H1 (cell line): Measurements from ENCODE around the gene USP35. TPM values are rescaled to one million over a fixed set of nuclear protein-coding genes. Genes with fewer than 3 reads are reported as not detected.

ENCODE experiments used
- CTCF ChIA-PET: fragments of 300-600 bp; sonication (Branson Sonifier 250); formaldehyde crosslinking; loops from one replicate; lab custom pipeline; 2021; ENCODE audit not compliant: partially characterized antibody; lab: Charles Lee
- POLR2A ChIA-PET: fragments of 300-600 bp; sonication (Branson Sonifier 250); formaldehyde crosslinking; loops from one replicate; lab custom pipeline; 2021; ENCODE audit warnings: inconsistent platforms; ENCODE audit not compliant: partially characterized antibody; lab: Charles Lee
- DNase-seq, 2 experiments: peaks; one replicate each; pipeline versions ENCODE4 v3.0.0 to v3.0.0-alpha.2; 2010 to 2022; ENCODE audit warnings: low spot score in 2 of 2, low read depth in 1 of 2, mixed read lengths in 1 of 2
- FAIRE-seq: peaks from 2 replicates; lab custom pipeline; 2011; peaks lifted over from hg19 to GRCh38; lab: Jason Lieb, UNC
- H2AFZ ChIP-seq: 2 replicates; pipeline ENCODE4 v1.8.1; 2012; ENCODE audit warnings: low read length, inconsistent platforms
- H2AK5ac ChIP-seq: 2 replicates; pipeline ENCODE4 v1.6.1; 2013; ENCODE audit warnings: low read depth, low read length
- H2BK120ac ChIP-seq: replicated peaks from 2 replicates; pipeline ENCODE3; 2013; ENCODE audit warnings: low read depth, low read length, inconsistent platforms
- H2BK12ac ChIP-seq: 2 replicates; pipeline ENCODE4 v1.6.1; 2013; ENCODE audit warnings: low read depth, low read length
- H2BK15ac ChIP-seq: 2 replicates; pipeline ENCODE4 v1.6.1; 2013; ENCODE audit warnings: low read length
- H2BK20ac ChIP-seq: 2 replicates; pipeline ENCODE4 v1.6.1; 2013; ENCODE audit warnings: low read length
- H2BK5ac ChIP-seq: 2 replicates; pipeline ENCODE4 v1.6.1; 2013; ENCODE audit warnings: low read depth, low read length
- H3K14ac ChIP-seq: 2 replicates; pipeline ENCODE4 v1.6.1; 2013; ENCODE audit warnings: inconsistent platforms; ENCODE audit not compliant: insufficient read length
- H3K18ac ChIP-seq: 2 replicates; pipeline ENCODE4 v1.6.1; 2013; ENCODE audit warnings: low read length; ENCODE audit errors: extremely low read depth
- H3K23ac ChIP-seq: 2 replicates; pipeline ENCODE4 v1.6.1; 2013; ENCODE audit warnings: inconsistent platforms; ENCODE audit not compliant: insufficient read length
- H3K23me2 ChIP-seq: 2 replicates; pipeline ENCODE4 v1.6.1; 2013; ENCODE audit warnings: low read depth, low read length
- H3K27ac ChIP-seq: 2 replicates; pipeline ENCODE4 v1.6.1; 2011; ENCODE audit warnings: low read depth, low read length, inconsistent platforms
- H3K27me3 ChIP-seq, 4 experiments: replicated peaks in 1 of 4; 1 replicate in 1 of 4; 2 replicates in 3 of 4; pipeline versions ENCODE4 v1.6.1 to v1.8.1; 2011 to 2013; ENCODE audit warnings: low read length in 3 of 4, mild to moderate bottlenecking in 3 of 4, inconsistent platforms in 2 of 4, mixed read lengths in 2 of 4, moderate library complexity in 1 of 4; ENCODE audit not compliant: control insufficient read depth in 3 of 4, insufficient read depth in 3 of 4; ENCODE audit errors: extremely low read depth in 1 of 4
- H3K36me3 ChIP-seq, 4 experiments: 2 replicates each; pipeline versions ENCODE4 v1.6.1 to v1.8.1; 2011 to 2013; ENCODE audit warnings: mild to moderate bottlenecking in 4 of 4, low read length in 3 of 4, moderate library complexity in 2 of 4, control low read depth in 1 of 4, inconsistent platforms in 1 of 4; ENCODE audit not compliant: insufficient read depth in 4 of 4, control insufficient read depth in 2 of 4
- H3K4ac ChIP-seq: replicated peaks from 2 replicates; pipeline ENCODE3; 2013; ENCODE audit warnings: low read length, low read depth, mixed read lengths, inconsistent platforms; ENCODE audit not compliant: insufficient read length
- H3K4me1 ChIP-seq, 4 experiments: replicated peaks in 1 of 4; 1 replicate in 1 of 4; 2 replicates in 3 of 4; pipeline versions ENCODE4 v1.6.1 to v1.8.1; 2011 to 2013; ENCODE audit warnings: low read length in 3 of 4, inconsistent platforms in 2 of 4, mixed read lengths in 1 of 4; ENCODE audit not compliant: insufficient read depth in 4 of 4, control insufficient read depth in 3 of 4
- H3K4me2 ChIP-seq, 2 experiments: 2 replicates each; pipeline versions ENCODE4 v1.6.1 to v1.8.1; 2011 to 2013; ENCODE audit warnings: low read depth in 2 of 2, low read length in 2 of 2, control low read depth in 1 of 2, inconsistent platforms in 1 of 2, mild to moderate bottlenecking in 1 of 2; ENCODE audit not compliant: insufficient read depth in 1 of 2
- H3K4me3 ChIP-seq, 4 experiments: fragments of 200-600, 300-600 bp in 1 of 4; sonication (generic), shearing (Covaris generic), sonication (Bioruptor Twin) in 1 of 4; 2 replicates each; pipeline versions ENCODE4 v1.5.1 to v1.8.1; 2011 to 2016; ENCODE audit warnings: low read length in 4 of 4, low read depth in 3 of 4, control low read depth in 2 of 4, inconsistent platforms in 2 of 4, mild to moderate bottlenecking in 2 of 4, mixed read lengths in 1 of 4, moderate library complexity in 1 of 4; ENCODE audit not compliant: insufficient read depth in 2 of 4; ENCODE audit errors: extremely low read depth in 1 of 4
- H3K56ac ChIP-seq: replicated peaks from 2 replicates; pipeline ENCODE3; 2013; ENCODE audit warnings: low read depth, mild to moderate bottlenecking, mixed read lengths, low read length, inconsistent platforms; ENCODE audit not compliant: insufficient read length
- H3K79me1 ChIP-seq: 2 replicates; pipeline ENCODE4 v1.6.1; 2013; ENCODE audit warnings: low read depth, low read length, control low read depth
- H3K79me2 ChIP-seq, 2 experiments: 2 replicates each; pipeline versions ENCODE4 v1.6.1 to v1.8.1; 2012 to 2013; ENCODE audit warnings: low read length in 2 of 2, mild to moderate bottlenecking in 2 of 2, inconsistent platforms in 1 of 2; ENCODE audit not compliant: insufficient read depth in 2 of 2, control insufficient read depth in 1 of 2
- H3K9ac ChIP-seq, 4 experiments: replicated peaks in 1 of 4; 1 replicate in 1 of 4; 2 replicates in 3 of 4; pipeline versions ENCODE4 v1.6.1 to v1.8.1; 2011 to 2013; ENCODE audit warnings: low read depth in 3 of 4, low read length in 3 of 4, control low read depth in 2 of 4, mild to moderate bottlenecking in 2 of 4, moderate library complexity in 2 of 4, inconsistent platforms in 1 of 4; ENCODE audit errors: extremely low read depth in 1 of 4
- H3K9me3 ChIP-seq, 2 experiments: 2 replicates each; pipeline versions ENCODE4 v1.6.1 to v1.8.1; 2012 to 2013; ENCODE audit warnings: mild to moderate bottlenecking in 2 of 2, moderate library complexity in 2 of 2, control low read depth in 1 of 2, inconsistent platforms in 1 of 2, low read depth in 1 of 2, low read length in 1 of 2, mixed read lengths in 1 of 2; ENCODE audit not compliant: insufficient read depth in 2 of 2
- H4K20me1 ChIP-seq, 2 experiments: replicated peaks in 1 of 2; 2 replicates each; pipeline versions ENCODE3 to v1.8.1; 2011 to 2013; ENCODE audit warnings: inconsistent platforms in 2 of 2, low read length in 2 of 2, mild to moderate bottlenecking in 1 of 2; ENCODE audit not compliant: insufficient read depth in 2 of 2, control insufficient read depth in 1 of 2
- H4K5ac ChIP-seq: 2 replicates; pipeline ENCODE4 v1.6.1; 2013; ENCODE audit warnings: low read length, low read depth, mixed read lengths, inconsistent platforms; ENCODE audit not compliant: insufficient read length
- H4K8ac ChIP-seq: 2 replicates; pipeline ENCODE4 v1.8.0; 2013; ENCODE audit warnings: mild to moderate bottlenecking, moderate library complexity, low read length, inconsistent platforms; ENCODE audit not compliant: insufficient read depth; ENCODE audit errors: extremely low read depth
- H4K91ac ChIP-seq: replicated peaks from 2 replicates; pipeline ENCODE3; 2013; ENCODE audit warnings: low read length, mixed read lengths, inconsistent platforms; ENCODE audit not compliant: insufficient read length
- BACH1 ChIP-seq: IDR thresholded peaks from 2 replicates; pipeline ENCODE4 v1.6.1; 2012; ENCODE audit warnings: low read length, improper control_type of control experiment
- CTBP2 ChIP-seq: IDR thresholded peaks from 2 replicates; pipeline ENCODE4 v1.7.0; 2011; ENCODE audit warnings: borderline replicate concordance, mild to moderate bottlenecking, moderate library complexity, mixed read lengths, low read length; ENCODE audit not compliant: insufficient read depth, insufficient read length
- EGR1 ChIP-seq: IDR thresholded peaks from 2 replicates; pipeline ENCODE4 v1.6.1; 2011; ENCODE audit warnings: low read depth, low read length, borderline replicate concordance
- EP300 ChIP-seq, 2 experiments: IDR thresholded peaks; 1 replicate in 1 of 2; 2 replicates in 1 of 2; pipeline ENCODE4 v1.6.1; 2011 to 2012; ENCODE audit warnings: low read depth in 2 of 2, low read length in 2 of 2, mild to moderate bottlenecking in 2 of 2, borderline replicate concordance in 1 of 2, inconsistent platforms in 1 of 2, moderate library complexity in 1 of 2
- EZH2 ChIP-seq: fragments of 200-600 bp; sonication (generic); IDR thresholded peaks from 2 replicates; pipeline ENCODE4 v1.7.1; 2012; ENCODE audit warnings: low read depth, mild to moderate bottlenecking, moderate library complexity, low read length, inconsistent platforms; ENCODE audit not compliant: severe bottlenecking
- JUND ChIP-seq: IDR thresholded peaks from 2 replicates; pipeline ENCODE4 v1.6.1; 2011; ENCODE audit warnings: mild to moderate bottlenecking, improper control_type of control experiment, low read length
- KDM1A ChIP-seq: fragments of 200-600, 300-600 bp; sonication (generic); IDR thresholded peaks from 2 replicates; pipeline ENCODE4 v1.7.1; 2016; ENCODE audit warnings: mild to moderate bottlenecking, low read length, borderline replicate concordance
- MAFK ChIP-seq: IDR thresholded peaks from 2 replicates; pipeline ENCODE4 v1.6.1; 2012; ENCODE audit warnings: low read depth, mild to moderate bottlenecking, improper control_type of control experiment, low read length
- RBBP5 ChIP-seq: IDR thresholded peaks from 2 replicates; pipeline ENCODE4 v1.7.1; 2012; ENCODE audit warnings: low read depth, mild to moderate bottlenecking, inconsistent platforms, low read length, moderate library complexity, borderline replicate concordance
- RXRA ChIP-seq: IDR thresholded peaks from 2 replicates; pipeline ENCODE4 v1.6.1; 2011; ENCODE audit warnings: low read depth, mild to moderate bottlenecking, low read length, moderate library complexity; ENCODE audit not compliant: insufficient read depth
- SIN3A ChIP-seq, 2 experiments: IDR thresholded peaks in 1 of 2; conservative IDR thresholded peaks in 1 of 2; 2 replicates each; pipeline ENCODE4 v1.6.1; 2011 to 2012; ENCODE audit warnings: low read length in 2 of 2, improper control_type of control experiment in 1 of 2, low read depth in 1 of 2, mild to moderate bottlenecking in 1 of 2
- TCF12 ChIP-seq: IDR thresholded peaks from 2 replicates; pipeline ENCODE4 v1.6.1; 2011; ENCODE audit warnings: low read depth, mild to moderate bottlenecking, low read length
- ZNF274 ChIP-seq: IDR thresholded peaks from 2 replicates; pipeline ENCODE4 v1.7.0; 2012; ENCODE audit warnings: low read length, borderline replicate concordance; ENCODE audit errors: extremely low read depth
- WGBS, 2 experiments: shearing (Covaris generic) in 1 of 2; methylation state at CpG; one replicate each; pipeline versions ENCODE4 v1.1.6 to v1.1.7; 2013 to 2015; ENCODE audit warnings: low lambda C conversion rate in 2 of 2, mixed read lengths in 2 of 2, inconsistent platforms in 1 of 2, low coverage in 1 of 2, missing lambda C conversion rate in 1 of 2; ENCODE audit not compliant: insufficient replicate concordance in 2 of 2, insufficient coverage in 1 of 2, insufficient read length in 1 of 2; ENCODE audit errors: extremely low coverage in 1 of 2, missing lambda C conversion rate in 1 of 2; 5-methylcytosine and 5-hydroxymethylcytosine counted together
- polyA plus RNA-seq, 7 experiments: library from polyadenylated mRNA; depleted of rRNA in 3 of 7; stranded (reverse) in 5 of 7; unstranded in 2 of 7; fragments of >200 nt in 5 of 7; fragments of 200-250 nt in 2 of 7; gene quantifications; 1 replicate in 5 of 7; 2 replicates in 1 of 7; 4 replicates in 1 of 7; pipeline versions ENCODE4 v1.2.1 to v1.2.3, GENCODE V29; 2011 to 2013; ENCODE audit warnings: missing spikeins in 2 of 7, mixed read lengths in 2 of 7
- total RNA-seq: library from RNA; stranded (reverse); fragmentation: NEBNext Ultra II Directional; extraction: Animal tissue kit (Norgen Biotek cat#: 25700); gene quantifications from 2 replicates; pipeline ENCODE4 v1.2.1, GENCODE V29; 2021

Gene USP35
- total and polyA plus RNA-seq, 2 of the 8 experiments (the other 6 are each of a cell fraction or from before 2014, with no cell fraction given) = 4.6 to 6.8 TPM

DNA sequence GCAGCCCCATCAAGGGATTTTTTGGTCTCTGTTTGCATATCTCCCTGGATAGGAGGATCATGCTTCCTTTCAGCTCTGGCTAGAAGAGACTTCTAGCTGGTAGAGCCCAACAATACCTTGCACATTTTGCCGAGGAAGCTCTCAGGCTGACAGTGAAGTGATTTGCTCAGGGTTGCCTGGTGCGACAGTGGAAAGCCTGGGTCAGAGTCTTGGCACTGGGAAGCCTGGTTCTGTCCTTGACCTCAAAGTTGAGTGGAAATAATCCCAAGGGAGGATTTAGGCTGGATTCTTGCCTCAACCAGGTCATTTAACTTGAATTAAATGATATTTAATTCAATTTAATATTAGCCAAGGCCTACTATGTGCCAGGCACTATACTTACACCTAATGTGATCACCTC, 24.9 kb upstream of the USP35 start:
- Histone ChIP-seq H3K9me3 (no peaks in the 10 kb centered on the region), H3K79me1 (no peaks in the 10 kb centered on the region), H3K14ac (no peak overlapping the region), H3K56ac (no peak overlapping the region), H2BK5ac (no peak overlapping the region), H3K79me2 (no peaks in the 10 kb centered on the region), H3K9ac (no peak overlapping the region), H4K91ac (no peak overlapping the region), H3K4me3 (no peak overlapping the region), H4K20me1 (no peaks in the 10 kb centered on the region), H3K4me1 (no peaks in the 10 kb centered on the region), H3K18ac (no peak overlapping the region), H3K27ac (no peak overlapping the region), H2BK12ac (no peak overlapping the region), H2BK20ac (no peak overlapping the region), H4K5ac (no peak overlapping the region), H2BK120ac (no peak overlapping the region), H3K23me2 (no peaks in the 10 kb centered on the region), H3K27me3 (no peaks in the 10 kb centered on the region), H2AFZ (no peak overlapping the region), H3K23ac (no peak overlapping the region), H3K4me2 (no peak overlapping the region), H2BK15ac (no peak overlapping the region), H3K4ac (no peak overlapping the region), H2AK5ac (no peak overlapping the region), H3K36me3 (no peaks in the 10 kb centered on the region), H4K8ac (no peak overlapping the region)
- no peak for DNase-seq
- no peak for FAIRE-seq
- ChIA-PET POLR2A (no interaction called here), CTCF (interaction anchor here (0.9 kb wide), 1 partner anchor 11 kb away, joined by 5 read pairs; no protein-coding TSS in a partner anchor)
- 91% methylated on average over 2 of the region's 2 CpGs; no CpG with 5 or more reads in 1 of the 2 experiments for WGBS, 2 experiments
- no peak for TF ChIP-seq KDM1A
- TF ChIP-seq RBBP5 = no peak
- TF ChIP-seq EP300 (IDR thresholded peaks at IDR 0.05; ENCODE audit: borderline replicate concordance in 1 of 2, low read depth in 2 of 2, low read length in 2 of 2) = no peak
- TF ChIP-seq MAFK = no peak
- no peak for TF ChIP-seq BACH1
- TF ChIP-seq EGR1 = no peak
- no peak for TF ChIP-seq CTBP2
- no peak for TF ChIP-seq SIN3A (conservative IDR thresholded peaks at IDR 0.05 in 1 of 2, IDR thresholded peaks at IDR 0.05 in 1 of 2; ENCODE audit: low read depth in 1 of 2, low read length in 2 of 2)
- TF ChIP-seq JUND = no peak
- no peak for TF ChIP-seq ZNF274
- TF ChIP-seq EZH2 = no peak
- no peak for TF ChIP-seq RXRA
- no peak for TF ChIP-seq TCF12
